GM12878 (cell line): ENCODE results near the gene SMOC2. TPM values are rescaled to one million over a fixed set of nuclear protein-coding genes. Genes with fewer than 3 reads are reported as not detected.

Experiments used
- ATAC-seq: fragments of 200-7000 bp; cut with Tn5 transposase; 3 replicates; pipeline ENCODE4 v1.9.1; 2020; ENCODE audit warnings: mild to moderate bottlenecking, moderate library complexity
- BruUV-seq: library from RNA; stranded (reverse); fragments of 400-500 nt; replicated peaks from 2 replicates; lab custom pipeline; 2021; lab: Mats Ljungman, UMichigan
- CTCF ChIA-PET: fragments of 300-600 bp; sonication (Branson Sonifier 250); formaldehyde crosslinking; extraction: SDS; loops from one replicate; lab custom pipeline; 2021; ENCODE audit warnings: inconsistent platforms; lab: Yijun Ruan, JAX
- POLR2A ChIA-PET: fragments of 350-600 bp; formaldehyde crosslinking; extraction: SDS; loops from one replicate; lab custom pipeline; 2021; ENCODE audit warnings: inconsistent platforms; lab: Charles Lee
- RAD21 ChIA-PET: fragments of 300-600 bp; sonication (Branson Sonifier 250); formaldehyde crosslinking; loops from one replicate; lab custom pipeline; 2023; ENCODE audit warnings: antibody characterized with exemption; ENCODE audit not compliant: unreplicated experiment; lab: Charles Lee
- SMC1A ChIA-PET: fragments of 300-600 bp; sonication (Branson Sonifier 250); formaldehyde crosslinking; loops from one replicate; lab custom pipeline; 2023; ENCODE audit not compliant: unreplicated experiment, uncharacterized antibody; lab: Charles Lee
- DNase-seq: peaks from one replicate; pipeline ENCODE4 v3.0.0-alpha.2; 2011; ENCODE audit warnings: low read depth, low spot score
- FAIRE-seq: peaks from 3 replicates; lab custom pipeline; 2011; peaks lifted over from hg19 to GRCh38; lab: Jason Lieb, UNC
- H2AFZ ChIP-seq: 2 replicates; pipeline ENCODE4 v1.6.0; 2011; ENCODE audit warnings: low read depth, low read length, control low read depth; ENCODE audit not compliant: control insufficient read depth
- H3K27ac ChIP-seq: 2 replicates; pipeline ENCODE4 v1.5.1; 2011; ENCODE audit warnings: control low read depth; ENCODE audit not compliant: control insufficient read depth, insufficient read depth
- H3K27me3 ChIP-seq, 2 experiments: replicated peaks in 1 of 2; 2 replicates each; pipeline versions ENCODE4 v1.6.0 to v1.6.1; 2011; ENCODE audit warnings: low read length in 1 of 2; ENCODE audit not compliant: control insufficient read depth in 2 of 2, insufficient read depth in 2 of 2
- H3K36me3 ChIP-seq, 2 experiments: 2 replicates each; pipeline ENCODE4 v1.5.1; 2011; ENCODE audit warnings: low read length in 1 of 2; ENCODE audit not compliant: control insufficient read depth in 2 of 2, insufficient read depth in 2 of 2
- H3K4me1 ChIP-seq: 2 replicates; pipeline ENCODE4 v1.6.1; 2011; ENCODE audit warnings: mild to moderate bottlenecking, low read length, moderate library complexity, mixed read lengths; ENCODE audit not compliant: control insufficient read depth, insufficient read depth
- H3K4me2 ChIP-seq: 2 replicates; pipeline ENCODE4 v1.6.0; 2011; ENCODE audit warnings: control low read depth; ENCODE audit not compliant: control insufficient read depth, insufficient read depth
- H3K4me3 ChIP-seq: fragments of 200-600 bp; sonication (generic); 2 replicates; pipeline ENCODE4 v1.5.1; 2016
- H3K79me2 ChIP-seq: 2 replicates; pipeline ENCODE4 v1.6.0; 2011; ENCODE audit warnings: low read length; ENCODE audit not compliant: control insufficient read depth, insufficient read depth
- H3K9ac ChIP-seq: 2 replicates; pipeline ENCODE4 v1.8.0; 2011; ENCODE audit warnings: low read length, control low read depth, mixed read lengths; ENCODE audit not compliant: control insufficient read depth, insufficient read depth
- H3K9me3 ChIP-seq: replicated peaks from 3 replicates; pipeline ENCODE4 v1.5.1; 2011; ENCODE audit warnings: mild to moderate bottlenecking, low read length; ENCODE audit not compliant: control insufficient read depth, insufficient read depth
- H4K20me1 ChIP-seq: 2 replicates; pipeline ENCODE4 v1.6.0; 2011; ENCODE audit not compliant: control insufficient read depth, insufficient read depth
- BCLAF1 ChIP-seq: fragments of 450-650 bp; IDR thresholded peaks from 2 replicates; pipeline ENCODE4 v1.6.1; 2017; ENCODE audit warnings: antibody characterized with exemption, mild to moderate bottlenecking, moderate library complexity
- GABPA ChIP-seq: IDR thresholded peaks from 2 replicates; pipeline ENCODE4 v1.6.1; 2014; ENCODE audit warnings: antibody characterized with exemption, low read depth, mild to moderate bottlenecking, inconsistent platforms
- JUNB ChIP-seq: IDR thresholded peaks from 2 replicates; pipeline ENCODE4 v1.6.1; 2016; ENCODE audit warnings: antibody characterized with exemption, mild to moderate bottlenecking
- RB1 ChIP-seq: fragments of 450-650 bp; formaldehyde crosslinking; IDR thresholded peaks from 2 replicates; pipeline ENCODE4 v1.6.1; 2017; ENCODE audit warnings: mild to moderate bottlenecking, borderline replicate concordance
- RELA ChIP-seq: fragments of 450-650 bp; IDR thresholded peaks from 2 replicates; pipeline ENCODE4 v1.8.0; 2014; ENCODE audit warnings: borderline replicate concordance; ENCODE audit not compliant: partially characterized antibody
- SREBF1 ChIP-seq: IDR thresholded peaks from 2 replicates; pipeline ENCODE4 v1.6.1; 2012; ENCODE audit warnings: mild to moderate bottlenecking, low read length
- ZBTB11 ChIP-seq: fragments of 450-650 bp; formaldehyde crosslinking; IDR thresholded peaks from 2 replicates; pipeline ENCODE4 v1.5.0; 2022; ENCODE audit warnings: mild to moderate bottlenecking, missing genetic modification characterization
- ZNF207 ChIP-seq: fragments of 450-650 bp; IDR thresholded peaks from 2 replicates; pipeline ENCODE4 v1.6.1; 2014; ENCODE audit warnings: antibody characterized with exemption, mild to moderate bottlenecking, borderline replicate concordance
- ZNF687 ChIP-seq: fragments of 450-650 bp; IDR thresholded peaks from 2 replicates; pipeline ENCODE4 v1.6.1; 2017; ENCODE audit warnings: mild to moderate bottlenecking, moderate library complexity
- WGBS: methylation state at CpG from one replicate; pipeline ENCODE4 v1.1.6; 2016; ENCODE audit warnings: low lambda C conversion rate; ENCODE audit not compliant: insufficient replicate concordance, insufficient coverage; ENCODE audit errors: missing lambda C conversion rate; 5-methylcytosine and 5-hydroxymethylcytosine counted together
- in situ Hi-C: fragments of 300-500 bp; cut with MboI; formaldehyde crosslinking; loops from 9 replicates; pipeline ENCODE4 v1.14.3; 2018; ENCODE audit warnings: mixed read lengths
- intact Hi-C: fragments of 100-400 bp; cut with micrococcal nuclease; formaldehyde crosslinking; loops from one replicate; pipeline ENCODE4 v1.14.2; 2022; ENCODE audit not compliant: unreplicated experiment
- polyA plus RNA-seq, 11 experiments: library from polyadenylated mRNA; depleted of rRNA in 4 of 11; unstranded in 6 of 11; stranded (reverse) in 5 of 11; fragments of >200 nt; fragmentation: Nextera tagmentation in 4 of 11; fragmentation: Illumina TruSeq in 1 of 11; extraction: Ambion mirVana in 4 of 11; extraction: Trizol in 1 of 11; gene quantifications; 1 replicate in 1 of 11; 2 replicates in 10 of 11; pipeline versions ENCODE4 v1.2.1 to v1.2.3, GENCODE V29; 2011 to 2016; ENCODE audit warnings: inconsistent platforms in 2 of 11, missing spikeins in 2 of 11, low read depth in 1 of 11
- total RNA-seq, 4 experiments: library from RNA; depleted of rRNA in 3 of 4; stranded (reverse); fragments of >200 nt in 3 of 4; fragmentation: Illumina TruSeq in 1 of 4; extraction: Trizol in 1 of 4; gene quantifications; 2 replicates each; pipeline versions ENCODE4 v1.2.1 to v1.2.3, GENCODE V29; 2013 to 2021

Gene SMOC2
- total and polyA plus RNA-seq, 10 of the 15 experiments (the other 5 are each of a cell fraction or from before 2014, with no cell fraction given) = 0.10 to 0.12 TPM; not detected in 8

- Histone ChIP-seq H3K4me2 (no peak overlapping the region), H2AFZ (no peak overlapping the region), H3K9ac (no peak overlapping the region), H3K4me3 (no peak overlapping the region), H4K20me1 (no peaks in the 10 kb centered on the region), H3K79me2 (no peaks in the 10 kb centered on the region), H3K4me1 (no peaks in the 10 kb centered on the region), H3K27me3 (no peaks in the 10 kb centered on the region), H3K9me3 (no peaks in the 10 kb centered on the region), H3K27ac (no peak overlapping the region), H3K36me3 (no peaks in the 10 kb centered on the region)
- ChIA-PET CTCF (no interaction called here), RAD21 (no interaction called here), SMC1A (no interaction called here), POLR2A (no interaction called here)
- DNase-seq = no peak
- BruUV-seq = no TSS peak
- FAIRE-seq = no peak
- intact Hi-C loops = no loop called here
- in situ Hi-C loops = no loop called here
- ATAC-seq = no peak
- TF ChIP-seq GABPA (no peak), RELA (no peak), ZNF687 (no peak), JUNB (no peak), BCLAF1 (no peak), SREBF1 (no peak), RB1 (no peak), ZNF207 (no peak), ZBTB11 (no peak)
- WGBS = 23% methylated on average over 16 of the region's 16 CpGs
These were observed 235.8 kb downstream of the SMOC2 start for GRCh38 chr6:168676552-168677322.
